GM12878 (cell line): ENCODE data around the gene MSH3. TPM values are rescaled to one million over a fixed set of nuclear protein-coding genes. Genes with fewer than 3 reads are reported as not detected.

Experiments used
- ATAC-seq: fragments of 200-7000 bp; cut with Tn5 transposase; 3 replicates; pipeline ENCODE4 v1.9.1; 2020; ENCODE audit warnings: mild to moderate bottlenecking, moderate library complexity
- BruUV-seq: library from RNA; stranded (reverse); fragments of 400-500 nt; replicated peaks from 2 replicates; lab custom pipeline; 2021; lab: Mats Ljungman, UMichigan
- CTCF ChIA-PET: fragments of 300-600 bp; sonication (Branson Sonifier 250); formaldehyde crosslinking; extraction: SDS; loops from one replicate; lab custom pipeline; 2021; ENCODE audit warnings: inconsistent platforms; lab: Yijun Ruan, JAX
- POLR2A ChIA-PET: fragments of 350-600 bp; formaldehyde crosslinking; extraction: SDS; loops from one replicate; lab custom pipeline; 2021; ENCODE audit warnings: inconsistent platforms; lab: Charles Lee
- RAD21 ChIA-PET: fragments of 300-600 bp; sonication (Branson Sonifier 250); formaldehyde crosslinking; loops from one replicate; lab custom pipeline; 2023; ENCODE audit warnings: antibody characterized with exemption; ENCODE audit not compliant: unreplicated experiment; lab: Charles Lee
- SMC1A ChIA-PET: fragments of 300-600 bp; sonication (Branson Sonifier 250); formaldehyde crosslinking; loops from one replicate; lab custom pipeline; 2023; ENCODE audit not compliant: unreplicated experiment, uncharacterized antibody; lab: Charles Lee
- DNase-seq: peaks from one replicate; pipeline ENCODE4 v3.0.0-alpha.2; 2011; ENCODE audit warnings: low read depth, low spot score
- FAIRE-seq: peaks from 3 replicates; lab custom pipeline; 2011; peaks lifted over from hg19 to GRCh38; lab: Jason Lieb, UNC
- H2AFZ ChIP-seq: 2 replicates; pipeline ENCODE4 v1.6.0; 2011; ENCODE audit warnings: low read depth, low read length, control low read depth; ENCODE audit not compliant: control insufficient read depth
- H3K27ac ChIP-seq: 2 replicates; pipeline ENCODE4 v1.5.1; 2011; ENCODE audit warnings: control low read depth; ENCODE audit not compliant: control insufficient read depth, insufficient read depth
- H3K27me3 ChIP-seq, 2 experiments: replicated peaks in 1 of 2; 2 replicates each; pipeline versions ENCODE4 v1.6.0 to v1.6.1; 2011; ENCODE audit warnings: low read length in 1 of 2; ENCODE audit not compliant: control insufficient read depth in 2 of 2, insufficient read depth in 2 of 2
- H3K36me3 ChIP-seq, 2 experiments: 2 replicates each; pipeline ENCODE4 v1.5.1; 2011; ENCODE audit warnings: low read length in 1 of 2; ENCODE audit not compliant: control insufficient read depth in 2 of 2, insufficient read depth in 2 of 2
- H3K4me1 ChIP-seq: 2 replicates; pipeline ENCODE4 v1.6.1; 2011; ENCODE audit warnings: mild to moderate bottlenecking, low read length, moderate library complexity, mixed read lengths; ENCODE audit not compliant: control insufficient read depth, insufficient read depth
- H3K4me2 ChIP-seq: 2 replicates; pipeline ENCODE4 v1.6.0; 2011; ENCODE audit warnings: control low read depth; ENCODE audit not compliant: control insufficient read depth, insufficient read depth
- H3K4me3 ChIP-seq: fragments of 200-600 bp; sonication (generic); 2 replicates; pipeline ENCODE4 v1.5.1; 2016
- H3K79me2 ChIP-seq: 2 replicates; pipeline ENCODE4 v1.6.0; 2011; ENCODE audit warnings: low read length; ENCODE audit not compliant: control insufficient read depth, insufficient read depth
- H3K9ac ChIP-seq: 2 replicates; pipeline ENCODE4 v1.8.0; 2011; ENCODE audit warnings: low read length, control low read depth, mixed read lengths; ENCODE audit not compliant: control insufficient read depth, insufficient read depth
- H3K9me3 ChIP-seq: replicated peaks from 3 replicates; pipeline ENCODE4 v1.5.1; 2011; ENCODE audit warnings: mild to moderate bottlenecking, low read length; ENCODE audit not compliant: control insufficient read depth, insufficient read depth
- H4K20me1 ChIP-seq: 2 replicates; pipeline ENCODE4 v1.6.0; 2011; ENCODE audit not compliant: control insufficient read depth, insufficient read depth
- BMI1 ChIP-seq: fragments of 450-650 bp; IDR thresholded peaks from 2 replicates; pipeline ENCODE4 v1.6.1; 2016; ENCODE audit warnings: mild to moderate bottlenecking, moderate library complexity, borderline replicate concordance
- FOXK2 ChIP-seq: fragments of 450-650 bp; IDR thresholded peaks from 2 replicates; pipeline ENCODE4 v1.6.1; 2017; ENCODE audit warnings: mild to moderate bottlenecking, moderate library complexity
- LARP7 ChIP-seq: fragments of 450-650 bp; IDR thresholded peaks from 2 replicates; pipeline ENCODE4 v1.6.1; 2017; ENCODE audit warnings: mild to moderate bottlenecking
- SMAD1 ChIP-seq: fragments of 450-650 bp; IDR thresholded peaks from 2 replicates; pipeline ENCODE4 v1.6.1; 2018; ENCODE audit warnings: mild to moderate bottlenecking, low read depth; ENCODE audit not compliant: partially characterized antibody
- ZBED1 ChIP-seq: IDR thresholded peaks from 2 replicates; pipeline ENCODE4 v1.6.1; 2016; ENCODE audit warnings: borderline replicate concordance
- WGBS: methylation state at CpG from one replicate; pipeline ENCODE4 v1.1.6; 2016; ENCODE audit warnings: low lambda C conversion rate; ENCODE audit not compliant: insufficient replicate concordance, insufficient coverage; ENCODE audit errors: missing lambda C conversion rate; 5-methylcytosine and 5-hydroxymethylcytosine counted together
- in situ Hi-C: fragments of 300-500 bp; cut with MboI; formaldehyde crosslinking; loops from 9 replicates; pipeline ENCODE4 v1.14.3; 2018; ENCODE audit warnings: mixed read lengths
- intact Hi-C: fragments of 100-400 bp; cut with micrococcal nuclease; formaldehyde crosslinking; loops from one replicate; pipeline ENCODE4 v1.14.2; 2022; ENCODE audit not compliant: unreplicated experiment
- polyA plus RNA-seq, 11 experiments: library from polyadenylated mRNA; depleted of rRNA in 4 of 11; unstranded in 6 of 11; stranded (reverse) in 5 of 11; fragments of >200 nt; fragmentation: Nextera tagmentation in 4 of 11; fragmentation: Illumina TruSeq in 1 of 11; extraction: Ambion mirVana in 4 of 11; extraction: Trizol in 1 of 11; gene quantifications; 1 replicate in 1 of 11; 2 replicates in 10 of 11; pipeline versions ENCODE4 v1.2.1 to v1.2.3, GENCODE V29; 2011 to 2016; ENCODE audit warnings: inconsistent platforms in 2 of 11, missing spikeins in 2 of 11, low read depth in 1 of 11
- total RNA-seq, 4 experiments: library from RNA; depleted of rRNA in 3 of 4; stranded (reverse); fragments of >200 nt in 3 of 4; fragmentation: Illumina TruSeq in 1 of 4; extraction: Trizol in 1 of 4; gene quantifications; 2 replicates each; pipeline versions ENCODE4 v1.2.1 to v1.2.3, GENCODE V29; 2013 to 2021
- TF ChIP-seq, protein P1 (sequence below): IDR thresholded peaks from 2 replicates; pipeline ENCODE4 v1.6.1; 2012; ENCODE audit warnings: mild to moderate bottlenecking, low read depth, low read length
- TF ChIP-seq, protein P2 (sequence below): IDR thresholded peaks from 2 replicates; pipeline ENCODE4 v1.6.1; 2012; ENCODE audit warnings: low read length, inconsistent platforms
- TF ChIP-seq, protein P3 (sequence below): fragments of 450-650 bp; IDR thresholded peaks from 2 replicates; pipeline ENCODE4 v1.6.1; 2016; ENCODE audit warnings: mild to moderate bottlenecking

The MSH3 gene
- total and polyA plus RNA-seq, 10 of the 15 experiments (the other 5 are each of a cell fraction or from before 2014, with no cell fraction given), result 4.7 to 17.5 (median 12.2) TPM

DNA sequence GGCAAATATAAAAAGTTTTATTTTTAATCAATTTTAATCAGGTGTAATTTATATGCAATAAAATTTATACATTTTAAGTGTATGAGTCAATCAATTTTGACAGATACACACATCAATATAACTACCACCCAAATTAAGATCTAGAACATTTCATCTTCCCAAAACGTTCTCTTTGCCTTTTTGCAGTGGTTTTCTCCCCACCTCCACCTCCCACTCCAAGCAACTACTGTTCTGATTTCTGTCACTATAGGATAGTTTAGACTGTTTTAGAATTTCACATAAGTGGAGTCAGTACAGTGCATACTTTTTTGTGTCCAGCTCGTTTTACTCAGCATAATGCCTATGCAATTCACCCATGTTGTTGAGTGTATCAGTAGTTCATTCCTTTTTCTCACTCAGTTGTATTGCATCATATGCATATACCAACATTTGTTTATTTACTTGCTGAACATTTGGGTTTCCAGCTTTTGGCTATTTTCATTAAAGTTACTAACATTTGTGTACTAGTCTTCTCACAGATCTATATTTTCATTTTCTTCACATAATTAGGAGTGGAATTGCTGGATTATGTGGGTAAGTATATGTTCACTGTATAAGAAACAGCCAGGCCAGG lies 52.5 kb downstream of the MSH3 start:
- no peak overlapping the region for H3K4me2 ChIP-seq
- TF ChIP-seq, protein P1, sequence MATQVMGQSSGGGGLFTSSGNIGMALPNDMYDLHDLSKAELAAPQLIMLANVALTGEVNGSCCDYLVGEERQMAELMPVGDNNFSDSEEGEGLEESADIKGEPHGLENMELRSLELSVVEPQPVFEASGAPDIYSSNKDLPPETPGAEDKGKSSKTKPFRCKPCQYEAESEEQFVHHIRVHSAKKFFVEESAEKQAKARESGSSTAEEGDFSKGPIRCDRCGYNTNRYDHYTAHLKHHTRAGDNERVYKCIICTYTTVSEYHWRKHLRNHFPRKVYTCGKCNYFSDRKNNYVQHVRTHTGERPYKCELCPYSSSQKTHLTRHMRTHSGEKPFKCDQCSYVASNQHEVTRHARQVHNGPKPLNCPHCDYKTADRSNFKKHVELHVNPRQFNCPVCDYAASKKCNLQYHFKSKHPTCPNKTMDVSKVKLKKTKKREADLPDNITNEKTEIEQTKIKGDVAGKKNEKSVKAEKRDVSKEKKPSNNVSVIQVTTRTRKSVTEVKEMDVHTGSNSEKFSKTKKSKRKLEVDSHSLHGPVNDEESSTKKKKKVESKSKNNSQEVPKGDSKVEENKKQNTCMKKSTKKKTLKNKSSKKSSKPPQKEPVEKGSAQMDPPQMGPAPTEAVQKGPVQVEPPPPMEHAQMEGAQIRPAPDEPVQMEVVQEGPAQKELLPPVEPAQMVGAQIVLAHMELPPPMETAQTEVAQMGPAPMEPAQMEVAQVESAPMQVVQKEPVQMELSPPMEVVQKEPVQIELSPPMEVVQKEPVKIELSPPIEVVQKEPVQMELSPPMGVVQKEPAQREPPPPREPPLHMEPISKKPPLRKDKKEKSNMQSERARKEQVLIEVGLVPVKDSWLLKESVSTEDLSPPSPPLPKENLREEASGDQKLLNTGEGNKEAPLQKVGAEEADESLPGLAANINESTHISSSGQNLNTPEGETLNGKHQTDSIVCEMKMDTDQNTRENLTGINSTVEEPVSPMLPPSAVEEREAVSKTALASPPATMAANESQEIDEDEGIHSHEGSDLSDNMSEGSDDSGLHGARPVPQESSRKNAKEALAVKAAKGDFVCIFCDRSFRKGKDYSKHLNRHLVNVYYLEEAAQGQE, result no peak
- TF ChIP-seq, protein P2, sequence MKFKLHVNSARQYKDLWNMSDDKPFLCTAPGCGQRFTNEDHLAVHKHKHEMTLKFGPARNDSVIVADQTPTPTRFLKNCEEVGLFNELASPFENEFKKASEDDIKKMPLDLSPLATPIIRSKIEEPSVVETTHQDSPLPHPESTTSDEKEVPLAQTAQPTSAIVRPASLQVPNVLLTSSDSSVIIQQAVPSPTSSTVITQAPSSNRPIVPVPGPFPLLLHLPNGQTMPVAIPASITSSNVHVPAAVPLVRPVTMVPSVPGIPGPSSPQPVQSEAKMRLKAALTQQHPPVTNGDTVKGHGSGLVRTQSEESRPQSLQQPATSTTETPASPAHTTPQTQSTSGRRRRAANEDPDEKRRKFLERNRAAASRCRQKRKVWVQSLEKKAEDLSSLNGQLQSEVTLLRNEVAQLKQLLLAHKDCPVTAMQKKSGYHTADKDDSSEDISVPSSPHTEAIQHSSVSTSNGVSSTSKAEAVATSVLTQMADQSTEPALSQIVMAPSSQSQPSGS, result no peak
- TF ChIP-seq SMAD1 (no peak), BMI1 (no peak), LARP7 (no peak), ZBED1 (no peak), FOXK2 (no peak)
- TF ChIP-seq, protein P3, sequence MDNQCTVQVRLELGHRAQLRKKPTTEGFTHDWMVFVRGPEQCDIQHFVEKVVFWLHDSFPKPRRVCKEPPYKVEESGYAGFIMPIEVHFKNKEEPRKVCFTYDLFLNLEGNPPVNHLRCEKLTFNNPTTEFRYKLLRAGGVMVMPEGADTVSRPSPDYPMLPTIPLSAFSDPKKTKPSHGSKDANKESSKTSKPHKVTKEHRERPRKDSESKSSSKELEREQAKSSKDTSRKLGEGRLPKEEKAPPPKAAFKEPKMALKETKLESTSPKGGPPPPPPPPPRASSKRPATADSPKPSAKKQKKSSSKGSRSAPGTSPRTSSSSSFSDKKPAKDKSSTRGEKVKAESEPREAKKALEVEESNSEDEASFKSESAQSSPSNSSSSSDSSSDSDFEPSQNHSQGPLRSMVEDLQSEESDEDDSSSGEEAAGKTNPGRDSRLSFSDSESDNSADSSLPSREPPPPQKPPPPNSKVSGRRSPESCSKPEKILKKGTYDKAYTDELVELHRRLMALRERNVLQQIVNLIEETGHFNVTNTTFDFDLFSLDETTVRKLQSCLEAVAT, result no peak
- TF ChIP-seq, all 136 proteins: peak for 0
- Histone ChIP-seq H3K27me3 (no peaks in the 10 kb centered on the region), H3K27ac (no peak overlapping the region), H3K4me1 (no peaks in the 10 kb centered on the region), H2AFZ (no peak overlapping the region), H4K20me1 (no peaks in the 10 kb centered on the region), H3K9ac (no peak overlapping the region), H3K79me2 (no peaks in the 10 kb centered on the region), H3K4me3 (no peak overlapping the region), H3K9me3 (no peaks in the 10 kb centered on the region), H3K36me3 (peaks cover 3% of the 10 kb centered on the region in 2 experiments; a peak in 2 of 4 replicates)
- RAD21 ChIA-PET, result no interaction called here
- CTCF ChIA-PET, result interaction anchor here (1.6 kb wide), 1 partner anchor 20 kb away, joined by 3 read pairs; no protein-coding TSS in a partner anchor
- FAIRE-seq (no peak), DNase-seq (no peak), ATAC-seq (no peak)
- no TSS peak for BruUV-seq
- POLR2A ChIA-PET, result no interaction called here
- in situ Hi-C loops (loop anchor here (10.0 kb wide), 1 partner anchor 458 kb away; no protein-coding TSS in a partner anchor), intact Hi-C loops (no loop called here)
- 73% methylated on average over 2 of the region's 2 CpGs for WGBS
- SMC1A ChIA-PET, result interaction anchor here (1.0 kb wide), 2 partner anchors 12 to 91 kb away, joined by 3 read pairs; no protein-coding TSS in a partner anchor
